AML-193 (cell line): ENCODE data around the gene EEF1AKMT2.
"Not testable (repeated sequence)": the region's sequence is repeated elsewhere in the genome, so short reads cannot be mapped to it uniquely, and the experiment has no call there.

Experiments
- DNase-seq, 2 experiments: peaks; one replicate each; lab custom pipeline; 2025; lab: John Stamatoyannopoulos, UW

EEF1AKMT2 gene

GRCh38 chr10:124755581-124755980, 36.1 kb downstream of the EEF1AKMT2 start:
- no peak for DNase-seq

- DNase-seq: no peak
Measured at GRCh38 chr10:124754227-124754626, 37.5 kb downstream of the EEF1AKMT2 start.

GRCh38 chr10:124748953-124749645, 42.6 kb downstream of the EEF1AKMT2 start:
- no peak for DNase-seq

GRCh38 chr10:124748166-124748565, 43.5 kb downstream of the EEF1AKMT2 start:
- DNase-seq: no peak

GRCh38 chr10:124747745-124748144, 43.9 kb downstream of the EEF1AKMT2 start:
- no peak for DNase-seq

- DNase-seq: no peak
Measured at GRCh38 chr10:124746992-124747391, 44.7 kb downstream of the EEF1AKMT2 start.

- DNase-seq: not testable (repeated sequence)
Measured at GRCh38 chr10:124746447-124746846, 45.2 kb downstream of the EEF1AKMT2 start.

GRCh38 chr10:124745673-124746072, 46.0 kb downstream of the EEF1AKMT2 start:
- peak; percentile 60 to 67 for DNase-seq

GRCh38 chr10:124745252-124745651, 46.4 kb downstream of the EEF1AKMT2 start:
- DNase-seq: no peak

- DNase-seq: peak; percentile 63 to 76
Measured at GRCh38 chr10:124744102-124745050, 47.3 kb downstream of the EEF1AKMT2 start, which contains the start of gene FAM53B. Gene FAM53B (minus strand): TSS chr10:124744378. CDS start chr10:124706713, 37,665 bp downstream.

GRCh38 chr10:124743191-124744101, 48.2 kb downstream of the EEF1AKMT2 start:
- DNase-seq: peak in 1 of 2 experiments; percentile 28

- peak; percentile 22 to 44 for DNase-seq
Measured at GRCh38 chr10:124742413-124743190, 49.1 kb downstream of the EEF1AKMT2 start.

GRCh38 chr10:124741922-124742412, 49.7 kb downstream of the EEF1AKMT2 start:
- DNase-seq: peak in 1 of 2 experiments; percentile 17

GRCh38 chr10:124741281-124741921, 50.3 kb downstream of the EEF1AKMT2 start:
- DNase-seq: peak; percentile 74 to 76

GRCh38 chr10:124740369-124741280, 51.1 kb downstream of the EEF1AKMT2 start:
- peak; percentile 83 to 84 for DNase-seq

GRCh38 chr10:124739986-124740368, 51.7 kb downstream of the EEF1AKMT2 start:
- DNase-seq: no peak

GRCh38 chr10:124739119-124739921, 52.4 kb downstream of the EEF1AKMT2 start:
- DNase-seq: no peak

GRCh38 chr10:124738441-124738840, 53.2 kb downstream of the EEF1AKMT2 start:
- no peak for DNase-seq
